Measurements from ENCODE around the gene CTNNBL1. TPM values are rescaled to one million over a fixed set of nuclear protein-coding genes. Genes with fewer than 3 reads are reported as not detected.

Gene CTNNBL1
- total RNA-seq, 4 donors from 2014 or later, result 15.3 to 31.5 (median 27.2) TPM

DNA sequence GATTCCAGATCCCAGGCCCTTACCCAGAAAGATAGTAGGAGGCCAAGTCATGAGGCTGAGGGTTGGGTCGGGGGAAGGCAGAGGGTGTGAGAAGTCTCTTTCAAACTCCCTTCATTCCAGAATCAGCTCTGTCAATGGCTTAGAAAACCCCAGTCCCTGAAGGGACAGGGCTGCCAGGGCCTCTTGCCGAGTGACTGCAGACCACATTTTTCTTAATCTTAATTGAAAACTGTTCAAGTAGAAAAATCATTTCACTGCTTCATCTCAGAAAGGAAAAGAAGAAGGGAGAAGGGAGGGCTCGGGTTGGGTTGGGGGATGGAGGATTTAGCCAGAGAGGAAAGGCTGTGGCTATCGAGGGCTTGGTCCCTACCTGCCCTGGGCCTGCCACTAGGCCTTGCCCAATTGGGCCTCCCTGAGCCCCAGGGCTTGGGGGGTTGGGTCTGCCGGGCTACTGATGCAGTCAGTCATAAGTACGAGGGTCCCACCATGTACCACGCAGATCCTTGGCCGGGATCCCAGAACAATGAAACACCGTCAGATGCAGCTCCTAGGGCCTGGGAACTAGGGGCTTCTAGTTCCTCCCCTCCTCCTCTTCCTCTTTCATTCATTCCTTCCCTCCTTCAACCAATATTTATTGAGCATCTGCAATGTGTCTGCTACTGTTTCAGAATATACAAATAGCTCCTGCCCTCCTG, 44.0 kb upstream of the CTNNBL1 start:
- peaks cover 0 to 41% (median 0%) of the 10 kb centered on the region in 4 donors for H3K27me3 ChIP-seq
- DNase-seq, result no peak
- H3K36me3 ChIP-seq, result no peaks in the 10 kb centered on the region
- WGBS, 2 donors, result 61 to 65% methylated on average over 7 to 8 of the region's 9 CpGs
- H3K27ac ChIP-seq, result no peak overlapping the region
- no peaks in the 10 kb centered on the region for H3K9me3 ChIP-seq
- no peak for TF ChIP-seq POLR2A (IDR thresholded peaks at IDR 0.05)
- TF ChIP-seq, protein P1, sequence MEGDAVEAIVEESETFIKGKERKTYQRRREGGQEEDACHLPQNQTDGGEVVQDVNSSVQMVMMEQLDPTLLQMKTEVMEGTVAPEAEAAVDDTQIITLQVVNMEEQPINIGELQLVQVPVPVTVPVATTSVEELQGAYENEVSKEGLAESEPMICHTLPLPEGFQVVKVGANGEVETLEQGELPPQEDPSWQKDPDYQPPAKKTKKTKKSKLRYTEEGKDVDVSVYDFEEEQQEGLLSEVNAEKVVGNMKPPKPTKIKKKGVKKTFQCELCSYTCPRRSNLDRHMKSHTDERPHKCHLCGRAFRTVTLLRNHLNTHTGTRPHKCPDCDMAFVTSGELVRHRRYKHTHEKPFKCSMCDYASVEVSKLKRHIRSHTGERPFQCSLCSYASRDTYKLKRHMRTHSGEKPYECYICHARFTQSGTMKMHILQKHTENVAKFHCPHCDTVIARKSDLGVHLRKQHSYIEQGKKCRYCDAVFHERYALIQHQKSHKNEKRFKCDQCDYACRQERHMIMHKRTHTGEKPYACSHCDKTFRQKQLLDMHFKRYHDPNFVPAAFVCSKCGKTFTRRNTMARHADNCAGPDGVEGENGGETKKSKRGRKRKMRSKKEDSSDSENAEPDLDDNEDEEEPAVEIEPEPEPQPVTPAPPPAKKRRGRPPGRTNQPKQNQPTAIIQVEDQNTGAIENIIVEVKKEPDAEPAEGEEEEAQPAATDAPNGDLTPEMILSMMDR (IDR thresholded peaks at IDR 0.05), result no peak
- peaks cover 0 to 11% (median 0%) of the 10 kb centered on the region in 3 donors for H3K4me1 ChIP-seq
- no peak overlapping the region for H3K4me3 ChIP-seq
- intact Hi-C loops (cut with DNase I), result no loop called here

DNA sequence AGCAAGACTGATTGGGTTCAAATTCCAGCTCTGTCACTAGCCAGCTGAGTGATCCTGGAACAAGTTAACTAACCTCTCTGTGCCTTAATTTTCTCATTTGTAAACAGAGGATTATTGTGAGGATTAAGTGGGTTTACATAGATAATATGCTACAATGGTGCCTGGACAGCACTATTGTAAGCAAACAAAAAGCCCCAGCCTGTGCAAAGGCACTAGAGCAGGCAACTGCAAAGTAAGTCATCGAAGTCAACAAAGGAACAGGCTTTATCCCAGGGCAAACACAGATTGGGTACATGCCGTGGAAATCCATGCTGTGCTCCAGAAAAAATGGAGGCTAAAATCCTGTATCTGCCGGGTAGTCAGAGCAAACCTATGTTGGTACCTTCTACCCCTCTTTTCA, 43.2 kb upstream of the CTNNBL1 start:
- TF ChIP-seq, protein P1 (IDR thresholded peaks at IDR 0.05), result no peak
- TF ChIP-seq POLR2A (IDR thresholded peaks at IDR 0.05), result no peak
- no peak for DNase-seq
- Histone ChIP-seq H3K4me1 (peaks cover 0 to 11% (median 0%) of the 10 kb centered on the region in 3 donors), H3K4me3 (no peak overlapping the region), H3K27me3 (peaks cover 0 to 33% (median 0%) of the 10 kb centered on the region in 4 donors), H3K27ac (no peak overlapping the region), H3K36me3 (no peaks in the 10 kb centered on the region), H3K9me3 (no peaks in the 10 kb centered on the region)
- WGBS, 2 donors, result 65 to 66% methylated on average over 3 of the region's 3 CpGs
- intact Hi-C loops (cut with DNase I), result no loop called here

DNA sequence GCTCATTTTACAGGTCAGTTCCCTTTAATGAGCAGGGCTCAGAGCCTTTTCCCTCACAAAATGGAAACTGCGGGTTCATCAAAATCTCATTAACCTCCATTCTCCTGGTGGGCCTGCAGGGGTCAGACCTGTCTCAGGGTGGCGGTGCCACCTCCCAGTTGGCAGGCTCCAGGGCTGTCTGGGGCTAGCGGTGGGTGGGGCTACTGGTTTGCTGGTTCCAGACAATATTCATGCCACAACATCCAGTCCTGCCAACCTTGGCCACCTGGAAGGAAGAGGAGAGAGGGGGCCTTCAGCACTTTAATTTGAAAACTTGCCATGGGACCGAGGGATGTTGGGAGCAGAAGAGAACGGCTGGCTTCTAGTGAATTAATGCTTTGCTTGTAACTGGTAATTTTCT, 41.9 kb upstream of the CTNNBL1 start:
- H3K27me3 ChIP-seq, result peaks cover 0 to 29% (median 0%) of the 10 kb centered on the region in 4 donors
- no peak for DNase-seq
- intact Hi-C loops (cut with DNase I), result no loop called here
- H3K36me3 ChIP-seq, result no peaks in the 10 kb centered on the region
- no peaks in the 10 kb centered on the region for H3K9me3 ChIP-seq
- no peak overlapping the region for H3K4me3 ChIP-seq
- H3K27ac ChIP-seq, result no peak overlapping the region
- no peak for TF ChIP-seq POLR2A (IDR thresholded peaks at IDR 0.05)
- TF ChIP-seq, protein P1 (IDR thresholded peaks at IDR 0.05), result peak in 5 of 6 experiments; percentile 16 to 35 (median 21)
- peaks cover 0 to 11% (median 0%) of the 10 kb centered on the region in 3 donors for H3K4me1 ChIP-seq
- WGBS, 2 donors, result 31 to 50% methylated on average over 3 to 4 of the region's 5 CpGs

DNA sequence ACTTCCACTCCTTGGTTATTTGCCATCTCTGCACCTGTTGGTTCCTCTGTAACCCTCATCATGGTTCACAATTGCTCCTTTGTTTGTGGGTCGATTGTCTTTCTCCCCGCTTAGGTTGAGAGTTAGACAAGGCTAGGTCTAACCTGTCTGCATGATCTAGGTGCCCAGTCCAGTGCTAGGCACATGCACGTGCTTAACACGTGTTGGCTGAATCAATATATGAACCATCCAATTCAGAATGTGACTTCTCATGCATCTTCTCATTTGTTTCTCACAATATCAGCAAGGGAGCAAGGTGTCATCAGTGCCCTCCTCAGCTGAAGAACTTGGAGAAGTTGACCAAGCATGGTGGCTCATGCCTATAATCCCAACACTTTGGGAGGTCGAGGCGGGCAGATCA, 36.9 kb upstream of the CTNNBL1 start:
- Histone ChIP-seq H3K36me3 (no peaks in the 10 kb centered on the region), H3K27ac (no peak overlapping the region), H3K4me1 (no peaks in the 10 kb centered on the region), H3K27me3 (peaks cover 0 to 12% (median 0%) of the 10 kb centered on the region in 4 donors), H3K9me3 (no peaks in the 10 kb centered on the region), H3K4me3 (no peak overlapping the region)
- WGBS, 2 donors, result 72 to 75% methylated on average over 6 of the region's 6 CpGs
- intact Hi-C loops (cut with DNase I), result no loop called here
- TF ChIP-seq, protein P1 (IDR thresholded peaks at IDR 0.05), result no peak
- no peak for TF ChIP-seq POLR2A (IDR thresholded peaks at IDR 0.05)
- no peak for DNase-seq

DNA sequence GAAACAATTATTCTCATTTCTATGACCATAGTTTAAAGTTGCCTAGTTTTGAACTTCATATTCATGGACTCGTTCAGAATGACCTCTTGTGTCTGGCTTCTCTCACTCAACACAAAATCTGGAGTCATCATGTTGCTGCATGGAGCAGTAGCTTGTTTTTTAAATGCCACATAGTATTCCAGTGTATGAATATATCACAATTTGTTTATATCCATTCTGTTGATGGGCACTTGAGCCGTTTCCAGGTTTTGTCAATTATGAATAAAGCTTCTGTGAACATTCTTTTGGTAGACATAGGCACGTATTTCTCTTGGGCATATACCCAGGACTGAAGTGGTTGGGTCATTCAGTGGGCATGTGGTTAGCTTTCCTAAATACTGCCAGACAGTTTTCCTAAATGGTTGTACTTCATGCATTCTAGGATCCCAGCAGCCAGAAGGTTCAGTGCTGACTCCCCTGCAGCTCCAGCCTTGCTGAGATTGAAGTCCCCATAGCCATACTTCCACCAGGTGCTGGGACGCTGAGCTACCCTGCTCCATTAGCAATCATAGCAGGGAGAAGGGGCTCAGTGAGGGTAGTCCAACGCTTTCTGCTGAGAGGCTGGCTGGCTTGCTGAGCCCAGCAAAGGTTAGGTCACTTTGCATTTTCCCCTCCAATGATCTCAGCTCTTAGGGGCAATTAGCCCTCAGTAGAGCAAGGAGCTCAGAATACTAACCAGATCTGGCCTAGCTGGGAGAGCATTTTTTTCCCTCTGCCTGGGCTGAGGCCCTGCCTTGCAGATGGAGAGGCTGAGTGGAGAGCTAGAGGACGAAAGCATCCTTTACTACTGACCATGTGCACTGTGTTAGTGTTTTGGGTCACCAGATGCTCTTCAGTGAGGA, 35.7 kb upstream of the CTNNBL1 start:
- H3K4me1 ChIP-seq, result no peaks in the 10 kb centered on the region
- no peaks in the 10 kb centered on the region for H3K36me3 ChIP-seq
- no peak overlapping the region for H3K4me3 ChIP-seq
- intact Hi-C loops (cut with DNase I), result no loop called here
- no peaks in the 10 kb centered on the region for H3K9me3 ChIP-seq
- TF ChIP-seq POLR2A (IDR thresholded peaks at IDR 0.05), result no peak
- TF ChIP-seq, protein P1 (IDR thresholded peaks at IDR 0.05), result no peak
- DNase-seq, result no peak
- peaks cover 0 to 1% (median 0%) of the 10 kb centered on the region in 4 donors for H3K27me3 ChIP-seq
- no peak overlapping the region for H3K27ac ChIP-seq
- 35 to 53% methylated on average over 4 to 5 of the region's 6 CpGs for WGBS, 2 donors
